CD4-positive, CD25-positive, alpha-beta regulatory T cell (primary cell): ENCODE results near the gene HMGCR. TPM values are rescaled to one million over a fixed set of nuclear protein-coding genes. Genes with fewer than 3 reads are reported as not detected.

Source experiments
- ATAC-seq, 2 donors: fragments of 150-1000 bp; cut with Tn5 transposase; one replicate each; pipeline ENCODE4 v1.10.0; 2021; ENCODE audit warnings: low read depth in 2 of 2, moderate number of reproducible peaks in 2 of 2, moderate library complexity in 1 of 2
- DNase-seq, 3 donors: peaks; one replicate each; pipeline versions ENCODE4 v3.0.0 to v3.0.0-alpha.2; 2012 to 2022; ENCODE audit warnings: mixed read lengths in 1 of 3
- H3K27ac ChIP-seq: one replicate; pipeline ENCODE4 v1.7.0; 2013; ENCODE audit warnings: mild to moderate bottlenecking, low read length; ENCODE audit not compliant: insufficient read depth, poor library complexity, severe bottlenecking
- H3K27me3 ChIP-seq: one replicate; pipeline ENCODE4 v1.7.0; 2013; ENCODE audit warnings: low read length; ENCODE audit not compliant: control insufficient read depth, insufficient read depth
- H3K36me3 ChIP-seq: one replicate; pipeline ENCODE4 v1.7.0; 2013; ENCODE audit warnings: mild to moderate bottlenecking, low read length, moderate library complexity; ENCODE audit not compliant: control insufficient read depth, insufficient read depth
- H3K4me1 ChIP-seq: 2 replicates; pipeline ENCODE4 v1.7.0; 2013; ENCODE audit warnings: mild to moderate bottlenecking, low read length; ENCODE audit not compliant: insufficient read depth, control insufficient read depth, poor library complexity, severe bottlenecking
- H3K4me3 ChIP-seq: one replicate; pipeline ENCODE4 v1.7.0; 2013; ENCODE audit warnings: low read depth, mild to moderate bottlenecking, low read length, moderate library complexity
- H3K9me3 ChIP-seq, 2 experiments: 1 replicate in 1 of 2; 2 replicates in 1 of 2; pipeline ENCODE4 v1.7.0; 2013; ENCODE audit warnings: low read length in 2 of 2, mild to moderate bottlenecking in 1 of 2, moderate library complexity in 1 of 2; ENCODE audit not compliant: control insufficient read depth in 2 of 2
- H3K27ac Mint-ChIP-seq, 3 donors: one replicate each; pipeline ENCODE4 v1.8.0; 2020 to 2022; ENCODE audit warnings: mild to moderate bottlenecking in 3 of 3, mixed read lengths in 3 of 3, moderate library complexity in 2 of 3
- H3K27me3 Mint-ChIP-seq: one replicate; pipeline ENCODE4 v1.8.0; 2022; ENCODE audit warnings: mild to moderate bottlenecking, mixed read lengths
- H3K36me3 Mint-ChIP-seq: one replicate; pipeline ENCODE4 v1.8.0; 2020; ENCODE audit warnings: mixed read lengths
- H3K4me1 Mint-ChIP-seq, 4 donors: one replicate each; pipeline ENCODE4 v1.8.0; 2020 to 2022; ENCODE audit warnings: mixed read lengths in 4 of 4, mild to moderate bottlenecking in 1 of 4
- H3K4me3 Mint-ChIP-seq, 4 donors: one replicate each; pipeline ENCODE4 v1.8.0; 2020 to 2022; ENCODE audit warnings: mild to moderate bottlenecking in 4 of 4, mixed read lengths in 4 of 4, moderate library complexity in 3 of 4
- H3K9me3 Mint-ChIP-seq, 7 donors: one replicate each; pipeline ENCODE4 v1.8.0; 2020 to 2022; ENCODE audit warnings: mixed read lengths in 7 of 7, mild to moderate bottlenecking in 3 of 7, moderate library complexity in 2 of 7
- polyA plus RNA-seq, 4 donors: library from polyadenylated mRNA; unstranded; fragments of 300-500 nt; fragmentation: Illumina TruSeq; gene quantifications; one replicate each; pipeline ENCODE4 v1.2.3, GENCODE V29; 2021
- total RNA-seq: library from RNA; stranded (reverse); gene quantifications from one replicate; pipeline ENCODE4 v1.2.3, GENCODE V29; 2022

Gene HMGCR
- total and polyA plus RNA-seq, 5 donors from 2014 or later: 10.5 to 40.0 (median 13.4) TPM

- Mint-ChIP-seq H3K4me3 (peak overlapping the region in 1 of 4 donors; percentile 74), H3K9me3 (peaks cover 0 to 2% (median 0%) of the 10 kb centered on the region in 7 donors)
These were observed 25.5 kb downstream of the HMGCR start for GRCh38 chr5:75362474-75362975.

GRCh38 chr5:75363111-75363510 is 26.1 kb downstream of the HMGCR start:
- Histone ChIP-seq H3K9me3 (no peaks in the 10 kb centered on the region), H3K4me1 (no peaks in the 10 kb centered on the region)
- peaks cover 22% of the 10 kb centered on the region for H3K36me3 Mint-ChIP-seq

More at GRCh38 chr5:75362474-75362975, 25.5 kb downstream of the HMGCR start:
- no peaks in the 10 kb centered on the region for H3K9me3 ChIP-seq
- H3K27ac ChIP-seq: no peak overlapping the region
- H3K27me3 Mint-ChIP-seq: no peaks in the 10 kb centered on the region
- H3K27ac Mint-ChIP-seq: peak overlapping the region in 1 of 3 donors; percentile 48
- no peaks in the 10 kb centered on the region for H3K4me1 ChIP-seq
- no peak for DNase-seq
- ATAC-seq: no peak
- H3K4me3 ChIP-seq: no peak overlapping the region
- no peaks in the 10 kb centered on the region for H3K27me3 ChIP-seq
- H3K4me1 Mint-ChIP-seq: peaks cover 3 to 15% (median 5%) of the 10 kb centered on the region in 4 donors
- H3K36me3 Mint-ChIP-seq: peaks cover 23% of the 10 kb centered on the region
- H3K36me3 ChIP-seq: peaks cover 41% of the 10 kb centered on the region

GRCh38 chr5:75363726-75364495 is 26.9 kb downstream of the HMGCR start:
- H3K27ac Mint-ChIP-seq: peak overlapping the region in 2 of 3 donors; percentile 15 to 44
- H3K36me3 Mint-ChIP-seq: peaks cover 22% of the 10 kb centered on the region
- H3K4me3 Mint-ChIP-seq: no peak overlapping the region
- no peak overlapping the region for H3K4me3 ChIP-seq
- no peaks in the 10 kb centered on the region for H3K27me3 ChIP-seq
- H3K9me3 ChIP-seq: no peaks in the 10 kb centered on the region
- H3K36me3 ChIP-seq: peaks cover 29% of the 10 kb centered on the region
- no peak overlapping the region for H3K27ac ChIP-seq
- no peaks in the 10 kb centered on the region for H3K4me1 ChIP-seq
- DNase-seq (no peak), ATAC-seq (no peak)
- H3K9me3 Mint-ChIP-seq: peaks cover 0 to 2% (median 0%) of the 10 kb centered on the region in 7 donors
- H3K4me1 Mint-ChIP-seq: peaks cover 2 to 15% (median 5%) of the 10 kb centered on the region in 4 donors
- H3K27me3 Mint-ChIP-seq: no peaks in the 10 kb centered on the region

More at GRCh38 chr5:75363111-75363510, 26.1 kb downstream of the HMGCR start:
- peaks cover 36% of the 10 kb centered on the region for H3K36me3 ChIP-seq
- Mint-ChIP-seq H3K9me3 (peaks cover 0 to 2% (median 0%) of the 10 kb centered on the region in 7 donors), H3K4me1 (peaks cover 2 to 15% (median 5%) of the 10 kb centered on the region in 4 donors), H3K27ac (no peak overlapping the region), H3K4me3 (peak overlapping the region in 1 of 4 donors; percentile 74), H3K27me3 (no peaks in the 10 kb centered on the region)
- DNase-seq (no peak), ATAC-seq (no peak)
- H3K27me3 ChIP-seq: no peaks in the 10 kb centered on the region
- H3K27ac ChIP-seq: no peak overlapping the region
- no peak overlapping the region for H3K4me3 ChIP-seq

- peaks cover 2 to 15% (median 5%) of the 10 kb centered on the region in 4 donors for H3K4me1 Mint-ChIP-seq
- DNase-seq (no peak), ATAC-seq (no peak)
- H3K36me3 ChIP-seq: peaks cover 21% of the 10 kb centered on the region
- peak overlapping the region in 2 of 3 donors; percentile 15 to 44 for H3K27ac Mint-ChIP-seq
- H3K9me3 ChIP-seq: no peaks in the 10 kb centered on the region
- H3K27me3 ChIP-seq: no peaks in the 10 kb centered on the region
- H3K27ac ChIP-seq: no peak overlapping the region
- H3K4me3 ChIP-seq: no peak overlapping the region
- H3K9me3 Mint-ChIP-seq: peaks cover 0 to 2% (median 0%) of the 10 kb centered on the region in 7 donors
- no peaks in the 10 kb centered on the region for H3K27me3 Mint-ChIP-seq
- H3K36me3 Mint-ChIP-seq: peaks cover 20% of the 10 kb centered on the region
- H3K4me1 ChIP-seq: no peaks in the 10 kb centered on the region
- H3K4me3 Mint-ChIP-seq: no peak overlapping the region
These were observed 27.7 kb downstream of the HMGCR start for GRCh38 chr5:75364571-75365280.

GRCh38 chr5:75365740-75366139 is 28.7 kb downstream of the HMGCR start:
- no peak for DNase-seq
- no peak overlapping the region for H3K27ac Mint-ChIP-seq

GRCh38 chr5:75366787-75367186 is 29.8 kb downstream of the HMGCR start:
- H3K27ac Mint-ChIP-seq: peak overlapping the region in 2 of 3 donors; percentile 18 to 23
- H3K4me3 Mint-ChIP-seq: no peak overlapping the region

More at GRCh38 chr5:75365740-75366139, 28.7 kb downstream of the HMGCR start:
- Mint-ChIP-seq H3K4me1 (peaks cover 2 to 15% (median 5%) of the 10 kb centered on the region in 4 donors), H3K27me3 (no peaks in the 10 kb centered on the region), H3K4me3 (no peak overlapping the region), H3K9me3 (peaks cover 0 to 2% (median 0%) of the 10 kb centered on the region in 7 donors), H3K36me3 (peaks cover 14% of the 10 kb centered on the region)
- H3K9me3 ChIP-seq: no peaks in the 10 kb centered on the region
- no peak overlapping the region for H3K27ac ChIP-seq
- H3K27me3 ChIP-seq: no peaks in the 10 kb centered on the region
- H3K4me3 ChIP-seq: no peak overlapping the region
- peaks cover 11% of the 10 kb centered on the region for H3K36me3 ChIP-seq
- H3K4me1 ChIP-seq: no peaks in the 10 kb centered on the region
- no peak for ATAC-seq

GRCh38 chr5:75367401-75367800 is 30.4 kb downstream of the HMGCR start:
- Mint-ChIP-seq H3K4me1 (peaks cover 0 to 15% (median 5%) of the 10 kb centered on the region in 4 donors), H3K4me3 (no peak overlapping the region), H3K27me3 (no peaks in the 10 kb centered on the region), H3K9me3 (peaks cover 0 to 2% (median 0%) of the 10 kb centered on the region in 7 donors), H3K36me3 (peaks cover 10% of the 10 kb centered on the region), H3K27ac (peak overlapping the region in 2 of 3 donors; percentile 23 to 40)
- H3K36me3 ChIP-seq: peaks cover 3% of the 10 kb centered on the region
- no peaks in the 10 kb centered on the region for H3K9me3 ChIP-seq
- no peak overlapping the region for H3K27ac ChIP-seq
- no peaks in the 10 kb centered on the region for H3K4me1 ChIP-seq
- no peak for DNase-seq
- no peak for ATAC-seq
- H3K27me3 ChIP-seq: no peaks in the 10 kb centered on the region
- no peak overlapping the region for H3K4me3 ChIP-seq

More at GRCh38 chr5:75366787-75367186, 29.8 kb downstream of the HMGCR start:
- peaks cover 15% of the 10 kb centered on the region for H3K36me3 Mint-ChIP-seq
- ATAC-seq (no peak), DNase-seq (peak in 1 of 3 donors; percentile 26)
- Histone ChIP-seq H3K4me1 (no peaks in the 10 kb centered on the region), H3K27me3 (no peaks in the 10 kb centered on the region), H3K9me3 (no peaks in the 10 kb centered on the region), H3K36me3 (peaks cover 3% of the 10 kb centered on the region), H3K27ac (no peak overlapping the region), H3K4me3 (no peak overlapping the region)
- H3K4me1 Mint-ChIP-seq: peaks cover 0 to 15% (median 5%) of the 10 kb centered on the region in 4 donors
- no peaks in the 10 kb centered on the region for H3K27me3 Mint-ChIP-seq
- peaks cover 0 to 2% (median 0%) of the 10 kb centered on the region in 7 donors for H3K9me3 Mint-ChIP-seq
